Stimulated activated effector memory CD8-positive, alpha-beta T cell treated with anti-CD3 and anti-CD28 coated beads, Interleukin-12 subunit alpha, Interleukin-12 subunit beta, amount 100 ng/mL, for 72 hours (primary cell): ENCODE results near the gene ANKFN1.
"Not testable (repeated sequence)": the region's sequence is repeated elsewhere in the genome, so short reads cannot be mapped to it uniquely, and the experiment has no call there.

Source experiments
- ATAC-seq: fragments of 150-1000 bp; cut with Tn5 transposase; 2 replicates; pipeline ENCODE4 v1.10.0; 2021
- DNase-seq, 2 donors: peaks; one replicate each; pipeline ENCODE4 v3.0.0; 2021 to 2022; ENCODE audit warnings: low spot score in 2 of 2
- H3K27ac Mint-ChIP-seq: one replicate; pipeline ENCODE4 v1.8.0; 2022; ENCODE audit warnings: mild to moderate bottlenecking, mixed read lengths
- H3K36me3 Mint-ChIP-seq: one replicate; pipeline ENCODE4 v1.8.0; 2022; ENCODE audit warnings: mild to moderate bottlenecking, mixed read lengths
- H3K4me1 Mint-ChIP-seq: one replicate; pipeline ENCODE4 v1.8.0; 2022; ENCODE audit warnings: mixed read lengths
- H3K4me3 Mint-ChIP-seq: one replicate; pipeline ENCODE4 v1.8.0; 2022; ENCODE audit warnings: mild to moderate bottlenecking, mixed read lengths
- H3K9me3 Mint-ChIP-seq: one replicate; pipeline ENCODE4 v1.8.0; 2022; ENCODE audit warnings: mixed read lengths

Gene ANKFN1

GRCh38 chr17:56373981-56374833, 220.9 kb downstream of the ANKFN1 start:
- H3K27ac Mint-ChIP-seq = no peak overlapping the region
- no peaks in the 10 kb centered on the region for H3K4me1 Mint-ChIP-seq

GRCh38 chr17:56389356-56389755, 236.1 kb downstream of the ANKFN1 start:
- Mint-ChIP-seq H3K27ac (no peak overlapping the region), H3K9me3 (peaks cover 3% of the 10 kb centered on the region), H3K36me3 (no peaks in the 10 kb centered on the region)

More at GRCh38 chr17:56373981-56374833, 220.9 kb downstream of the ANKFN1 start:
- DNase-seq = no peak
- Mint-ChIP-seq H3K9me3 (no peaks in the 10 kb centered on the region), H3K36me3 (no peaks in the 10 kb centered on the region), H3K4me3 (no peak overlapping the region)
- no peak for ATAC-seq

GRCh38 chr17:56392321-56392720, 239.0 kb downstream of the ANKFN1 start:
- Mint-ChIP-seq H3K27ac (no peak overlapping the region), H3K4me1 (no peaks in the 10 kb centered on the region), H3K36me3 (no peaks in the 10 kb centered on the region), H3K9me3 (peaks cover 3% of the 10 kb centered on the region), H3K4me3 (no peak overlapping the region)
- DNase-seq (no peak), ATAC-seq (no peak)

More at GRCh38 chr17:56389356-56389755, 236.1 kb downstream of the ANKFN1 start:
- no peak overlapping the region for H3K4me3 Mint-ChIP-seq
- no peaks in the 10 kb centered on the region for H3K4me1 Mint-ChIP-seq
- ATAC-seq (no peak), DNase-seq (no peak)

GRCh38 chr17:56393156-56393555, 239.9 kb downstream of the ANKFN1 start:
- Mint-ChIP-seq H3K4me1 (no peaks in the 10 kb centered on the region), H3K27ac (no peak overlapping the region), H3K9me3 (peaks cover 3% of the 10 kb centered on the region), H3K4me3 (no peak overlapping the region), H3K36me3 (no peaks in the 10 kb centered on the region)
- no peak for ATAC-seq
- DNase-seq = no peak

GRCh38 chr17:56395787-56396186, 242.5 kb downstream of the ANKFN1 start:
- Mint-ChIP-seq H3K36me3 (no peaks in the 10 kb centered on the region), H3K4me3 (no peak overlapping the region), H3K9me3 (no peaks in the 10 kb centered on the region), H3K4me1 (no peaks in the 10 kb centered on the region), H3K27ac (no peak overlapping the region)
- ATAC-seq (no peak), DNase-seq (no peak)

- ATAC-seq = no peak
- Mint-ChIP-seq H3K4me3 (no peak overlapping the region), H3K9me3 (no peaks in the 10 kb centered on the region), H3K27ac (no peak overlapping the region), H3K36me3 (no peaks in the 10 kb centered on the region), H3K4me1 (no peaks in the 10 kb centered on the region)
- no peak for DNase-seq
These were observed 253.8 kb downstream of the ANKFN1 start for GRCh38 chr17:56407086-56407485.

- H3K9me3 Mint-ChIP-seq, H3K27ac Mint-ChIP-seq, DNase-seq, H3K4me1 Mint-ChIP-seq, ATAC-seq, H3K4me3 Mint-ChIP-seq, H3K36me3 Mint-ChIP-seq: not testable (repeated sequence)
These were observed 259.1 kb downstream of the ANKFN1 start for GRCh38 chr17:56412356-56412755.

- Mint-ChIP-seq H3K9me3 (peaks cover 8% of the 10 kb centered on the region), H3K36me3 (no peaks in the 10 kb centered on the region), H3K4me1 (no peaks in the 10 kb centered on the region), H3K27ac (no peak overlapping the region), H3K4me3 (no peak overlapping the region)
- DNase-seq (no peak), ATAC-seq (no peak)
These were observed 263.5 kb downstream of the ANKFN1 start for GRCh38 chr17:56416682-56417351.

- ATAC-seq (no peak), DNase-seq (no peak)
- Mint-ChIP-seq H3K4me1 (no peaks in the 10 kb centered on the region), H3K27ac (no peak overlapping the region), H3K36me3 (no peaks in the 10 kb centered on the region), H3K4me3 (no peak overlapping the region), H3K9me3 (no peaks in the 10 kb centered on the region)
These were observed 270.7 kb downstream of the ANKFN1 start for GRCh38 chr17:56424005-56424404.

- Mint-ChIP-seq H3K9me3 (no peaks in the 10 kb centered on the region), H3K36me3 (no peaks in the 10 kb centered on the region), H3K27ac (no peak overlapping the region), H3K4me1 (no peaks in the 10 kb centered on the region), H3K4me3 (no peak overlapping the region)
- no peak for DNase-seq
- ATAC-seq = no peak
These were observed 271.3 kb downstream of the ANKFN1 start for GRCh38 chr17:56424543-56425044.

GRCh38 chr17:56425483-56425882, 272.2 kb downstream of the ANKFN1 start:
- no peaks in the 10 kb centered on the region for H3K4me1 Mint-ChIP-seq
- no peak overlapping the region for H3K27ac Mint-ChIP-seq
- ATAC-seq (no peak), DNase-seq (no peak)
- no peaks in the 10 kb centered on the region for H3K9me3 Mint-ChIP-seq
- H3K36me3 Mint-ChIP-seq = no peaks in the 10 kb centered on the region
- H3K4me3 Mint-ChIP-seq = no peak overlapping the region

GRCh38 chr17:56426901-56427300, 273.6 kb downstream of the ANKFN1 start:
- no peak for DNase-seq
- no peak overlapping the region for H3K27ac Mint-ChIP-seq
- no peaks in the 10 kb centered on the region for H3K9me3 Mint-ChIP-seq
- H3K4me3 Mint-ChIP-seq = no peak overlapping the region
- no peak for ATAC-seq
- no peaks in the 10 kb centered on the region for H3K4me1 Mint-ChIP-seq
- H3K36me3 Mint-ChIP-seq = no peaks in the 10 kb centered on the region

- DNase-seq (no peak), ATAC-seq (no peak)
- Mint-ChIP-seq H3K9me3 (no peaks in the 10 kb centered on the region), H3K4me3 (no peak overlapping the region), H3K36me3 (no peaks in the 10 kb centered on the region), H3K27ac (no peak overlapping the region), H3K4me1 (no peaks in the 10 kb centered on the region)
These were observed 278.5 kb downstream of the ANKFN1 start for GRCh38 chr17:56431736-56432135.

- no peak for DNase-seq
- Mint-ChIP-seq H3K4me1 (no peaks in the 10 kb centered on the region), H3K9me3 (no peaks in the 10 kb centered on the region), H3K36me3 (no peaks in the 10 kb centered on the region), H3K27ac (no peak overlapping the region), H3K4me3 (no peak overlapping the region)
- no peak for ATAC-seq
These were observed 279.2 kb downstream of the ANKFN1 start for GRCh38 chr17:56432443-56432842.

GRCh38 chr17:56434610-56435009, 281.3 kb downstream of the ANKFN1 start:
- ATAC-seq (no peak), DNase-seq (no peak)
- Mint-ChIP-seq H3K27ac (no peak overlapping the region), H3K36me3 (no peaks in the 10 kb centered on the region), H3K4me3 (no peak overlapping the region), H3K9me3 (no peaks in the 10 kb centered on the region), H3K4me1 (no peaks in the 10 kb centered on the region)

GRCh38 chr17:56436142-56436541, 282.9 kb downstream of the ANKFN1 start:
- no peaks in the 10 kb centered on the region for H3K4me1 Mint-ChIP-seq
- H3K27ac Mint-ChIP-seq = no peak overlapping the region
- H3K36me3 Mint-ChIP-seq = no peaks in the 10 kb centered on the region
- H3K4me3 Mint-ChIP-seq = no peak overlapping the region
- ATAC-seq (no peak), DNase-seq (no peak)
- no peaks in the 10 kb centered on the region for H3K9me3 Mint-ChIP-seq
